ENCODE data around the gene SLC24A3.

DNA sequence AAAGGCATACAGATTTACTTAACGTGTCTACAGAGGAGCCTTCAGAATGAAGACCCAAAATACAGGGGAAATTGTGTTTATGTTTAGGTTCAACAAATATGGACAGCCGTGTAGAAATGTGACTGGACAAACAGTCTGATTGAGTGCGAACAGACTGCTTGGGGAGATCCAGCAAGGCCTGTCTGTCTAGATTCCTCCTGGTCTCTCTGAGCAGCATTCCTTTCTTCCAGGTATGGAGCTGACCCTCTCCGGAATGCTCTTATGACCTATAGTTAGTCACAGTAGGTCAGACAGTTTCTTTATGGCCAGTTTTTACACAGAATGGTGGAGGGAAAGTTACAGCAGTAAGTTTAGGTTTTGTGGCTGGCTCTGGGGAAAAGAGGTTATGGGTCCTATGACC lies 554.6 kb downstream of the SLC24A3 start:
- no peak for TF ChIP-seq EZH2 (IDR thresholded peaks at IDR 0.05)
- TF ChIP-seq POLR2AphosphoS5 (IDR thresholded peaks at IDR 0.05; ENCODE audit: borderline replicate concordance, low read depth, low read length), result no peak
